Testis (tissue), 3 donors: ENCODE results near the gene MAML2. TPM values are rescaled to one million over a fixed set of nuclear protein-coding genes. Genes with fewer than 3 reads are reported as not detected.

ENCODE experiments used
- DNase-seq: peaks from one replicate; pipeline ENCODE4 v3.0.0-alpha.2; 2019
- H3K27ac ChIP-seq, 2 donors: fragments of 200-600 bp; sonication (generic); one replicate each; pipeline ENCODE4 v1.5.1; 2019
- H3K27me3 ChIP-seq: fragments of 200-600 bp; sonication (generic); one replicate; pipeline ENCODE4 v1.5.1; 2019
- H3K36me3 ChIP-seq: fragments of 200-600 bp; sonication (generic); one replicate; pipeline ENCODE4 v1.5.1; 2017; ENCODE audit warnings: low read depth; ENCODE audit errors: missing control alignments
- H3K4me1 ChIP-seq: fragments of 200-600 bp; sonication (generic); one replicate; pipeline ENCODE4 v1.5.1; 2019
- H3K4me3 ChIP-seq, 2 donors: fragments of 200-600 bp; sonication (generic); one replicate each; pipeline ENCODE4 v1.5.1; 2017 to 2019
- H3K9me3 ChIP-seq: fragments of 200-600 bp; sonication (generic); one replicate; pipeline ENCODE4 v1.5.1; 2017
- CTCF ChIP-seq, 3 experiments: fragments of 450-650 bp in 2 of 3; fragments of 200-600 bp in 1 of 3; sonication (generic) in 1 of 3; IDR thresholded peaks; one replicate each; pipeline ENCODE4 v1.5.1; 2016 to 2019; ENCODE audit warnings: antibody characterized with exemption in 3 of 3, mild to moderate bottlenecking in 2 of 3, moderate library complexity in 1 of 3
- POLR2A ChIP-seq: fragments of 450-650 bp; IDR thresholded peaks from one replicate; pipeline ENCODE4 v1.6.1; 2017; ENCODE audit warnings: antibody characterized with exemption, mild to moderate bottlenecking, moderate library complexity
- whole genome bisulfite sequencing, 2 donors: methylation state at CpG; one replicate each; pipeline ENCODE4 v1.1.5; 2018; 5-methylcytosine and 5-hydroxymethylcytosine counted together
- intact Hi-C: fragments of 100-400 bp; cut with DNase I; formaldehyde crosslinking; loops from one replicate; pipeline ENCODE4 v1.15.1; 2023; ENCODE audit warnings: low total_unique reads
- polyA plus RNA-seq: library from polyadenylated mRNA; stranded (reverse); fragments of 350-450 nt; fragmentation: Illumina TruSeq; extraction: RNeasy Lipid Tissue Mini Kit (QIAGEN cat#74804); gene quantifications from one replicate; pipeline ENCODE4 v1.2.3, GENCODE V29; 2014; ENCODE audit warnings: low read depth, low replicate concordance; ENCODE audit not compliant: insufficient read depth
- total RNA-seq, 2 donors: library from RNA; depleted of rRNA; stranded (reverse); fragments of >200 nt; gene quantifications; one replicate each; pipeline ENCODE4 v1.2.3, GENCODE V29; 2016

Gene MAML2
- total and polyA plus RNA-seq, 3 donors from 2014 or later: 5.1 to 23.6 (median 17.6) TPM

- DNase-seq: no peak
- Histone ChIP-seq H3K27me3 (no peaks in the 10 kb centered on the region), H3K4me1 (no peaks in the 10 kb centered on the region), H3K9me3 (no peaks in the 10 kb centered on the region), H3K27ac (peak overlapping the region in 1 of 2 donors; percentile 19), H3K4me3 (no peak overlapping the region), H3K36me3 (no peaks in the 10 kb centered on the region)
- 35 to 39% methylated on average over 8 of the region's 8 CpGs for WGBS, 2 donors
- intact Hi-C loops: no loop called here
- TF ChIP-seq CTCF (IDR thresholded peaks at IDR 0.05) (peak in 1 of 3 experiments; percentile 55), POLR2A (no peak)
These were observed 330.7 kb downstream of the MAML2 start for GRCh38 chr11:96012086-96012824.

GRCh38 chr11:96010683-96011082 lies 332.3 kb downstream of the MAML2 start:
- no peak overlapping the region for H3K27ac ChIP-seq
- intact Hi-C loops: no loop called here

GRCh38 chr11:96008161-96008720 lies 334.8 kb downstream of the MAML2 start:
- no peaks in the 10 kb centered on the region for H3K36me3 ChIP-seq
- H3K27me3 ChIP-seq: no peaks in the 10 kb centered on the region
- H3K4me3 ChIP-seq: no peak overlapping the region
- WGBS, 2 donors: 81 to 92% methylated on average over 3 of the region's 3 CpGs
- TF ChIP-seq CTCF (IDR thresholded peaks at IDR 0.05) (no peak), POLR2A (no peak)
- no peak for DNase-seq
- no peak overlapping the region for H3K27ac ChIP-seq
- H3K9me3 ChIP-seq: no peaks in the 10 kb centered on the region
- no peaks in the 10 kb centered on the region for H3K4me1 ChIP-seq
- intact Hi-C loops: no loop called here

More at GRCh38 chr11:96010683-96011082, 332.3 kb downstream of the MAML2 start:
- no peaks in the 10 kb centered on the region for H3K27me3 ChIP-seq
- TF ChIP-seq POLR2A (no peak), CTCF (IDR thresholded peaks at IDR 0.05) (no peak)
- H3K4me1 ChIP-seq: no peaks in the 10 kb centered on the region
- no peak for DNase-seq
- H3K36me3 ChIP-seq: no peaks in the 10 kb centered on the region
- H3K4me3 ChIP-seq: no peak overlapping the region
- no peaks in the 10 kb centered on the region for H3K9me3 ChIP-seq

DNA sequence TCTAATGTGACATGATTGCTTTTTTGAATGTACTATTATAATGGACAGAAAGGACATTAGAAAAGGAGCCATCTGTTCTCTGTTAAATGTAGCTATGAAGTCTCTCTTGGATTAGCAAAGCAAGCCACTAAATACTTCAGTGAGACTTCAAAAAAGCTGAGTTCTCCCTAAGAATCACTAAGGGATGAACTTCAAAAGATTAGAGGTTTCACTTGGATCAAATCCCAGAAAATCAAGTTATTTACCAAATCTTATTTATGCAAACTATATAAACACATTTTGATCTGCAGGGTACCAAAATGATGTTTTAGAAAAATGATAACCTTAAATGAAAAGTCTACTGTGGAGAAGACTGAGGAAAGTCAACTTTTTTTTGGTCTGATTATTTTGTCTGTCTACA lies 337.0 kb downstream of the MAML2 start:
- Histone ChIP-seq H3K4me3 (no peak overlapping the region), H3K4me1 (peaks cover 4% of the 10 kb centered on the region)
- intact Hi-C loops: no loop called here

More for the DNA sequence above, 337.0 kb downstream of the MAML2 start:
- no peaks in the 10 kb centered on the region for H3K27me3 ChIP-seq
- no peak overlapping the region for H3K27ac ChIP-seq
- TF ChIP-seq POLR2A (no peak), CTCF (IDR thresholded peaks at IDR 0.05) (no peak)
- no peak for DNase-seq
- no peaks in the 10 kb centered on the region for H3K36me3 ChIP-seq
- H3K9me3 ChIP-seq: no peaks in the 10 kb centered on the region
